CD14-positive monocyte (primary cell): ENCODE measurements around the gene PIP5K1C. TPM values are rescaled to one million over a fixed set of nuclear protein-coding genes. Genes with fewer than 3 reads are reported as not detected.

Experiments used
- DNase-seq, 3 donors: peaks; one replicate each; pipeline ENCODE4 v3.0.0-alpha.2; 2011 to 2022
- H2AFZ ChIP-seq: 2 replicates; pipeline ENCODE4 v1.6.0; 2012; ENCODE audit warnings: mild to moderate bottlenecking, low read depth, low read length, inconsistent platforms; ENCODE audit not compliant: insufficient read depth, poor library complexity, severe bottlenecking
- H3K27ac ChIP-seq, 2 donors: 1 replicate in 1 of 2; 2 replicates in 1 of 2; pipeline ENCODE4 v1.5.1; 2012 to 2013; ENCODE audit warnings: low read length in 2 of 2, control low read depth in 1 of 2, inconsistent platforms in 1 of 2, low read depth in 1 of 2, mild to moderate bottlenecking in 1 of 2
- H3K27me3 ChIP-seq, 2 donors: one replicate each; pipeline versions ENCODE4 v1.6.0 to v1.6.1; 2011 to 2013; ENCODE audit warnings: low read length in 2 of 2; ENCODE audit not compliant: control insufficient read depth in 2 of 2, insufficient read depth in 2 of 2
- H3K36me3 ChIP-seq, 2 donors: replicated peaks in 1 of 2; 1 replicate in 1 of 2; 2 replicates in 1 of 2; pipeline versions ENCODE4 v1.5.1 to v1.6.1; 2012 to 2013; ENCODE audit warnings: low read length in 2 of 2, control low read depth in 1 of 2, inconsistent platforms in 1 of 2, mild to moderate bottlenecking in 1 of 2; ENCODE audit not compliant: insufficient read depth in 2 of 2, control insufficient read depth in 1 of 2
- H3K4me1 ChIP-seq, 2 donors: 1 replicate in 1 of 2; 2 replicates in 1 of 2; pipeline versions ENCODE4 v1.5.1 to v1.6.1; 2012 to 2013; ENCODE audit warnings: low read length in 2 of 2, control low read depth in 1 of 2, inconsistent platforms in 1 of 2, mild to moderate bottlenecking in 1 of 2, moderate library complexity in 1 of 2; ENCODE audit not compliant: insufficient read depth in 2 of 2, control insufficient read depth in 1 of 2
- H3K4me2 ChIP-seq: replicated peaks from 2 replicates; pipeline ENCODE3; 2012; ENCODE audit warnings: low read length, moderate library complexity, mild to moderate bottlenecking; ENCODE audit not compliant: poor library complexity, severe bottlenecking; ENCODE audit errors: extremely low read depth
- H3K4me3 ChIP-seq, 3 experiments: fragments of 200-600 bp in 1 of 3; sonication (generic) in 1 of 3; replicated peaks in 1 of 3; 1 replicate in 2 of 3; 2 replicates in 1 of 3; pipeline ENCODE4 v1.5.1; 2011 to 2013; ENCODE audit warnings: low read length in 3 of 3, mild to moderate bottlenecking in 3 of 3, control low read depth in 2 of 3, low read depth in 2 of 3, inconsistent platforms in 1 of 3, moderate library complexity in 1 of 3
- H3K79me2 ChIP-seq: 2 replicates; pipeline ENCODE4 v1.6.0; 2012; ENCODE audit warnings: mild to moderate bottlenecking, control low read depth, inconsistent platforms, low read length, moderate library complexity; ENCODE audit not compliant: insufficient read depth
- H3K9ac ChIP-seq: 2 replicates; pipeline ENCODE4 v1.6.0; 2017; ENCODE audit warnings: low read length, mild to moderate bottlenecking; ENCODE audit not compliant: insufficient read depth, poor library complexity, severe bottlenecking
- H3K9me3 ChIP-seq, 2 donors: replicated peaks in 1 of 2; 1 replicate in 1 of 2; 2 replicates in 1 of 2; pipeline versions ENCODE4 v1.5.1 to v1.6.1; 2012 to 2013; ENCODE audit warnings: low read length in 2 of 2, control low read depth in 1 of 2; ENCODE audit not compliant: control insufficient read depth in 1 of 2, insufficient read depth in 1 of 2
- H4K20me1 ChIP-seq: 2 replicates; pipeline ENCODE4 v1.6.0; 2012; ENCODE audit warnings: mild to moderate bottlenecking, low read length, control low read depth, moderate library complexity; ENCODE audit not compliant: insufficient read depth
- H3K27ac Mint-ChIP-seq, 7 donors: one replicate each; pipeline ENCODE4 v1.8.0; 2020; ENCODE audit warnings: mild to moderate bottlenecking in 7 of 7, mixed read lengths in 7 of 7, moderate library complexity in 6 of 7, inconsistent platforms in 2 of 7
- H3K27me3 Mint-ChIP-seq, 3 donors: one replicate each; pipeline ENCODE4 v1.8.0; 2021 to 2022; ENCODE audit warnings: low read depth in 3 of 3, mild to moderate bottlenecking in 3 of 3, mixed read lengths in 3 of 3, moderate library complexity in 3 of 3, inconsistent platforms in 1 of 3
- H3K36me3 Mint-ChIP-seq, 2 donors: one replicate each; pipeline ENCODE4 v1.8.0; 2020; ENCODE audit warnings: mixed read lengths in 2 of 2, inconsistent platforms in 1 of 2, mild to moderate bottlenecking in 1 of 2
- H3K4me1 Mint-ChIP-seq: one replicate; pipeline ENCODE4 v1.8.0; 2020; ENCODE audit warnings: mild to moderate bottlenecking, mixed read lengths
- H3K4me3 Mint-ChIP-seq, 2 donors: one replicate each; pipeline ENCODE4 v1.8.0; 2020; ENCODE audit warnings: mild to moderate bottlenecking in 2 of 2, mixed read lengths in 2 of 2, moderate library complexity in 1 of 2
- H3K9me3 Mint-ChIP-seq, 7 donors: one replicate each; pipeline ENCODE4 v1.8.0; 2020 to 2022; ENCODE audit warnings: mixed read lengths in 7 of 7, mild to moderate bottlenecking in 6 of 7, moderate library complexity in 6 of 7, inconsistent platforms in 2 of 7
- WGBS: methylation state at CpG from one replicate; pipeline ENCODE4 v1.1.5; 2013; ENCODE audit warnings: missing lambda C conversion rate; ENCODE audit not compliant: insufficient coverage; 5-methylcytosine and 5-hydroxymethylcytosine counted together
- intact Hi-C, 2 donors: fragments of 100-400 bp; cut with micrococcal nuclease; formaldehyde crosslinking; loops; one replicate each; pipeline versions ENCODE4 v1.15.0 to v1.15.1; 2023
- polyA plus RNA-seq, 3 donors: library from polyadenylated mRNA; depleted of rRNA in 1 of 3; unstranded in 2 of 3; stranded (reverse) in 1 of 3; fragments of 300-500 nt in 2 of 3; fragments of >200 nt in 1 of 3; fragmentation: Illumina TruSeq in 2 of 3; gene quantifications; 1 replicate in 2 of 3; 2 replicates in 1 of 3; pipeline ENCODE4 v1.2.3, GENCODE V29; 2012 to 2021
- TF ChIP-seq, protein P1 (sequence below): fragments of 200-600 bp; IDR thresholded peaks from one replicate; pipeline ENCODE4 v1.8.0; 2022; ENCODE audit warnings: antibody characterized with exemption, mild to moderate bottlenecking

The PIP5K1C gene
- polyA plus RNA-seq, 3 donors = 6.5 to 19.5 (median 10.1) TPM

GRCh38 chr19:3669947-3670795, 30.1 kb downstream of the PIP5K1C start:
- Histone ChIP-seq H2AFZ (no peak overlapping the region), H3K9me3 (no peaks in the 10 kb centered on the region), H3K4me3 (no peak overlapping the region), H3K27me3 (peaks cover 3 to 18% of the 10 kb centered on the region in 2 donors), H3K9ac (peak overlapping the region; percentile 60), H3K36me3 (peaks cover 3 to 26% of the 10 kb centered on the region in 2 donors), H3K27ac (no peak overlapping the region), H3K4me1 (peaks cover 21 to 25% of the 10 kb centered on the region in 2 donors), H3K4me2 (peak overlapping the region; percentile 65), H4K20me1 (peaks cover 98% of the 10 kb centered on the region), H3K79me2 (peaks cover 11% of the 10 kb centered on the region)
- TF ChIP-seq, protein P1, sequence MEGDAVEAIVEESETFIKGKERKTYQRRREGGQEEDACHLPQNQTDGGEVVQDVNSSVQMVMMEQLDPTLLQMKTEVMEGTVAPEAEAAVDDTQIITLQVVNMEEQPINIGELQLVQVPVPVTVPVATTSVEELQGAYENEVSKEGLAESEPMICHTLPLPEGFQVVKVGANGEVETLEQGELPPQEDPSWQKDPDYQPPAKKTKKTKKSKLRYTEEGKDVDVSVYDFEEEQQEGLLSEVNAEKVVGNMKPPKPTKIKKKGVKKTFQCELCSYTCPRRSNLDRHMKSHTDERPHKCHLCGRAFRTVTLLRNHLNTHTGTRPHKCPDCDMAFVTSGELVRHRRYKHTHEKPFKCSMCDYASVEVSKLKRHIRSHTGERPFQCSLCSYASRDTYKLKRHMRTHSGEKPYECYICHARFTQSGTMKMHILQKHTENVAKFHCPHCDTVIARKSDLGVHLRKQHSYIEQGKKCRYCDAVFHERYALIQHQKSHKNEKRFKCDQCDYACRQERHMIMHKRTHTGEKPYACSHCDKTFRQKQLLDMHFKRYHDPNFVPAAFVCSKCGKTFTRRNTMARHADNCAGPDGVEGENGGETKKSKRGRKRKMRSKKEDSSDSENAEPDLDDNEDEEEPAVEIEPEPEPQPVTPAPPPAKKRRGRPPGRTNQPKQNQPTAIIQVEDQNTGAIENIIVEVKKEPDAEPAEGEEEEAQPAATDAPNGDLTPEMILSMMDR = no peak
- peaks cover 0 to 6% (median 0%) of the 10 kb centered on the region in 7 donors for H3K9me3 Mint-ChIP-seq
- peaks cover 24% of the 10 kb centered on the region for H3K4me1 Mint-ChIP-seq
- peak overlapping the region in 1 of 7 donors; percentile 42 for H3K27ac Mint-ChIP-seq
- no peak for DNase-seq
- H3K27me3 Mint-ChIP-seq = peaks cover 13 to 29% (median 20%) of the 10 kb centered on the region in 3 donors
- peaks cover 32 to 44% of the 10 kb centered on the region in 2 donors for H3K36me3 Mint-ChIP-seq
- H3K4me3 Mint-ChIP-seq = peak overlapping the region in 1 of 2 donors; percentile 88
- intact Hi-C loops = loop anchor here (5.0 kb wide), 2 partner anchors 37 to 152 kb away; partner anchors contain the start of gene TJP3 (in 2 of the 2)
- WGBS = 73% methylated on average over 30 of the region's 33 CpGs

- Histone ChIP-seq H3K4me3 (no peak overlapping the region), H3K9me3 (no peaks in the 10 kb centered on the region), H3K9ac (no peak overlapping the region), H4K20me1 (peaks cover 98% of the 10 kb centered on the region), H3K4me2 (no peak overlapping the region), H2AFZ (no peak overlapping the region), H3K27me3 (peaks cover 3 to 18% of the 10 kb centered on the region in 2 donors), H3K36me3 (peaks cover 12 to 28% of the 10 kb centered on the region in 2 donors), H3K4me1 (peaks cover 21 to 25% of the 10 kb centered on the region in 2 donors), H3K27ac (no peak overlapping the region), H3K79me2 (peaks cover 11% of the 10 kb centered on the region)
- H3K27ac Mint-ChIP-seq = no peak overlapping the region
- TF ChIP-seq, protein P1 = no peak
- intact Hi-C loops = loop anchor here (5.0 kb wide), 2 partner anchors 38 to 153 kb away; partner anchors contain the start of gene TJP3 (in 2 of the 2)
- WGBS = 89% methylated on average over 34 of the region's 39 CpGs
- peaks cover 13 to 29% (median 20%) of the 10 kb centered on the region in 3 donors for H3K27me3 Mint-ChIP-seq
- H3K36me3 Mint-ChIP-seq = peaks cover 29 to 46% of the 10 kb centered on the region in 2 donors
- peaks cover 24% of the 10 kb centered on the region for H3K4me1 Mint-ChIP-seq
- no peak for DNase-seq
- no peak overlapping the region for H3K4me3 Mint-ChIP-seq
- H3K9me3 Mint-ChIP-seq = peaks cover 0 to 2% (median 0%) of the 10 kb centered on the region in 7 donors
These were observed 31.0 kb downstream of the PIP5K1C start for GRCh38 chr19:3669082-3669946.
